ENCODE data around the gene NME9. TPM values are rescaled to one million over a fixed set of nuclear protein-coding genes. Genes with fewer than 3 reads are reported as not detected.

The NME9 gene
- total RNA-seq, 1 experiment from 2014 or later = not detected

- in situ Hi-C loops (cut with HindIII; ENCODE audit: low pct_unique_long_range_greater_than_20kb, low sequenced_read_pairs) (no loop called here), intact Hi-C loops (cut with micrococcal nuclease; ENCODE audit: unreplicated experiment) (no loop called here)
- H3K4me3 ChIP-seq (ENCODE audit: low read depth in 2 of 2, low read length in 2 of 2) = no peak overlapping the region
- POLR2A ChIA-PET = no interaction called here
- H3K27ac ChIP-seq (ENCODE audit: low read length) = no peak overlapping the region
- H3K27me3 ChIP-seq (ENCODE audit: control insufficient read depth, insufficient read depth, low read length) = peaks cover 16% of the 10 kb centered on the region
- TF ChIP-seq CTCF (IDR thresholded peaks at IDR 0.05) = no peak
- TF ChIP-seq POLR2AphosphoS5 (IDR thresholded peaks at IDR 0.05; ENCODE audit: low read depth, low read length) = no peak
- BruUV-seq (replicated peaks) = no TSS peak
- H3K9me3 ChIP-seq (ENCODE audit: control insufficient read depth, insufficient read depth, low read depth, low read length) = peaks cover 11% of the 10 kb centered on the region; the same call in 1 of the 2 replicates
- H3K36me3 ChIP-seq (ENCODE audit: control insufficient read depth, insufficient read depth, low read length) = no peaks in the 10 kb centered on the region
- no peak for ATAC-seq
- DNase-seq (ENCODE audit: low read depth, low spot score) = no peak
- CTCF ChIA-PET = no interaction called here
- no peaks in the 10 kb centered on the region for H3K4me1 ChIP-seq (ENCODE audit: control insufficient read depth, insufficient read depth, low read length)
Observed at GRCh38 chr3:138310494-138310893, 19.2 kb downstream of the NME9 start.

GRCh38 chr3:138308783-138309182, 20.9 kb downstream of the NME9 start:
- in situ Hi-C loops (cut with HindIII; ENCODE audit: low pct_unique_long_range_greater_than_20kb, low sequenced_read_pairs) = no loop called here
- Histone ChIP-seq H3K9me3 (ENCODE audit: control insufficient read depth, insufficient read depth, low read depth, low read length) (peaks cover 11% of the 10 kb centered on the region; the same call in 1 of the 2 replicates), H3K4me3 (ENCODE audit: low read depth in 2 of 2, low read length in 2 of 2) (no peak overlapping the region), H3K36me3 (ENCODE audit: control insufficient read depth, insufficient read depth, low read length) (no peaks in the 10 kb centered on the region), H3K27ac (ENCODE audit: low read length) (no peak overlapping the region), H3K27me3 (ENCODE audit: control insufficient read depth, insufficient read depth, low read length) (peaks cover 14% of the 10 kb centered on the region), H3K4me1 (ENCODE audit: control insufficient read depth, insufficient read depth, low read length) (no peaks in the 10 kb centered on the region)
- TF ChIP-seq TCF7L2 (IDR thresholded peaks at IDR 0.05; ENCODE audit: low read depth, low read length) (no peak), POLR2AphosphoS5 (IDR thresholded peaks at IDR 0.05; ENCODE audit: low read depth, low read length) (no peak), SIN3A (IDR thresholded peaks at IDR 0.05; ENCODE audit: borderline replicate concordance, insufficient read depth, low read depth, low read length) (no peak), REST (IDR thresholded peaks at IDR 0.05; ENCODE audit: insufficient read depth in 1 of 2, low read depth in 2 of 2, low read length in 1 of 2) (no peak), CTCF (IDR thresholded peaks at IDR 0.05) (no peak)
- POLR2A ChIA-PET = no interaction called here
- BruUV-seq (replicated peaks) = no TSS peak
- ATAC-seq (no peak), DNase-seq (ENCODE audit: low read depth, low spot score) (no peak)
- intact Hi-C loops (cut with micrococcal nuclease; ENCODE audit: unreplicated experiment) = no loop called here
- CTCF ChIA-PET = interaction anchor here (0.7 kb wide), 1 partner anchor 236 kb away, joined by 4 read pairs; no protein-coding TSS in a partner anchor

Measured in Panc1 (cell line).